Uterus (tissue), 2 donors: ENCODE results near the gene EFHD1.
"Not testable (repeated sequence)": the region's sequence is repeated elsewhere in the genome, so short reads cannot be mapped to it uniquely, and the experiment has no call there.

Experiments
- POLR2A ChIP-seq, 2 donors: fragments of 450-650 bp; IDR thresholded peaks; one replicate each; pipeline ENCODE4 v1.6.1; 2016; ENCODE audit warnings: antibody characterized with exemption in 2 of 2, mild to moderate bottlenecking in 1 of 2, moderate library complexity in 1 of 2
- TF ChIP-seq, protein P1 (sequence below), 4 experiments: fragments of 200-600 bp in 2 of 4; fragments of 450-650 bp in 2 of 4; sonication (generic) in 2 of 4; IDR thresholded peaks; one replicate each; pipeline ENCODE4 v1.5.1; 2016 to 2019; ENCODE audit warnings: antibody characterized with exemption in 4 of 4, mild to moderate bottlenecking in 2 of 4, moderate library complexity in 1 of 4

DNA sequence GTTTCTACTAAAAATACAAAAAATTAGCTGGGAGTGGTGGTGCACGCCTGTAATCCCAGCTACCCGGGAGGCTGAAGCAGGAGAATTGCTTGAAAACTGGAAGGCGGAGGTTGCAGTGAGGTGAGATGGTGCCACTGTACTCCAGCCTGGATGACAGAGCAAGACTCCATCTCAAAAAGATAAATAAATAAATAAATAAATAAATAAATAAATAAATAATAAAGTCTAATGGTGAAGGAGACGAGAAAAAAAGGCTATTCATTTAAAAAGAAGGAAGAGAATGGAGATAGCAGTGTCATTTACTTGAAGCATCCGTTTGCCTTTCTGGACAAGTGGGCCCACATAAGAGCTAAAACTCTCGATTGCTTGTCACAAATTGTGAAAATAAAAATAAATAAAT lies 52.0 kb downstream of the EFHD1 start:
- TF ChIP-seq, protein P1, sequence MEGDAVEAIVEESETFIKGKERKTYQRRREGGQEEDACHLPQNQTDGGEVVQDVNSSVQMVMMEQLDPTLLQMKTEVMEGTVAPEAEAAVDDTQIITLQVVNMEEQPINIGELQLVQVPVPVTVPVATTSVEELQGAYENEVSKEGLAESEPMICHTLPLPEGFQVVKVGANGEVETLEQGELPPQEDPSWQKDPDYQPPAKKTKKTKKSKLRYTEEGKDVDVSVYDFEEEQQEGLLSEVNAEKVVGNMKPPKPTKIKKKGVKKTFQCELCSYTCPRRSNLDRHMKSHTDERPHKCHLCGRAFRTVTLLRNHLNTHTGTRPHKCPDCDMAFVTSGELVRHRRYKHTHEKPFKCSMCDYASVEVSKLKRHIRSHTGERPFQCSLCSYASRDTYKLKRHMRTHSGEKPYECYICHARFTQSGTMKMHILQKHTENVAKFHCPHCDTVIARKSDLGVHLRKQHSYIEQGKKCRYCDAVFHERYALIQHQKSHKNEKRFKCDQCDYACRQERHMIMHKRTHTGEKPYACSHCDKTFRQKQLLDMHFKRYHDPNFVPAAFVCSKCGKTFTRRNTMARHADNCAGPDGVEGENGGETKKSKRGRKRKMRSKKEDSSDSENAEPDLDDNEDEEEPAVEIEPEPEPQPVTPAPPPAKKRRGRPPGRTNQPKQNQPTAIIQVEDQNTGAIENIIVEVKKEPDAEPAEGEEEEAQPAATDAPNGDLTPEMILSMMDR (IDR thresholded peaks at IDR 0.05): not testable (repeated sequence)
- TF ChIP-seq POLR2A (IDR thresholded peaks at IDR 0.05): not testable (repeated sequence)
